ENCODE data around the gene KRTDAP.
"Not testable (repeated sequence)": the region's sequence is repeated elsewhere in the genome, so short reads cannot be mapped to it uniquely, and the experiment has no call there.

The KRTDAP gene

GRCh38 chr19:35483089-35483488, 7.2 kb downstream of the KRTDAP start:
- DNase-seq, result no peak

DNA sequence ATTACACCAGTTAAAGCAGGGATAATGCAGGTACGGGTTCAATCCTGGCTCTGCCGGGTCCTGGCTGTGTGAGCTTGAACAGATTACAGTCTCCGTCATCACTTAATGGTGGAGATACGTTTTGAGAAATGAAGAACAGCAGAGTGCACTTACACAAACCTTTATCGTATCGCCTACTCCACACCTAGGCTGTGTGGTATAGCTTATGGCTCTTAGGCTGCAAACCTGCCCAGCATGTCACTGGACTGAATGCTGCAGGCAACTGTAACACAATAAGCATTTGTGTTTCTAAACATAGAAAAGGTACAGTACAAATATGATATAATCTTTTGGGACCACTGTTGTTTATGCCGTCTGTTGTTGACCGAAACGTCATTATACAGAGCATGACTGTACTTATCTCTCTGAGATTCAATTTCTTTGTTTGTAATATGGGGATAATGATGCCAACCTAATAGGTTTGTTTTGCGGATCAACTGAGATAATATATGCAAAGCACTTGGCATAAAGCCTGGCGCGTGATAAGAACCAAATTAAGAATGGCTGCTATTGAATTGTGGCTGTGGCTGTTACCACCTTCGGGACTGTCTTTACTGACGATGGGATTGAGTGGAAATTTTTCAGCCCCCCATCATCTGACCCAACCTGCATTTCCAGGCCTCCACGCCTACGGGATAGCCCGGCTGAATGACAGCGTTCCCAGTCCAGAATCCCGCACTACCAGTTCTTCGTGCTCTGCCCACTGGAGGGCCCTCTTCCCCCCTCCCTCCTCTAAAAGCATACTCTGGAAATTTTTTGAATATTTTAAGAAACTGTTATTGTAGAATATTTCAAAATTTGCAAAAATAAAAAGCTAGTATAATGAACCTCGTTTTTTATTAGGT, 11.2 kb downstream of the KRTDAP start:
- no peak for DNase-seq

DNA sequence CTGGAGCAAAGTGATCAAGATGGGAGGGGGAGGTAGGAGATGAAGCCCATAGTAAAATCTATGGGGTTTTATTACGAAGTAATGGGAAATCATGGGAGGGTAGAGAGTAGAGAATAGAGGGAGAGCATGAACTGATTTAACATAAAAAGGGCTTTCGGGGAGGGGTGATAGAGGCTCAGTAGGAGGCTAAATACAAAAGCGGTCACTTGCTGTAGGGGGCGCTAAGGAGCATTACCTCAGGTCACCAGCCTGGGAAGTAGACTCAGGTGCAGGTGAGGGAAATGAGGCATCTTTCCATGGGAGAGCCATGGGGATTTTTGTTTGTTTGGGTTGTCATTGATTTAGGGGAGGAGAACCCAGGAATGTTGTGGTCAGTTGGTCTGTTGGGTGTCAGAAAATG, 14.1 kb downstream of the KRTDAP start:
- no peak for DNase-seq

- DNase-seq, result not testable (repeated sequence)
Measured at GRCh38 chr19:35474594-35474993, 15.7 kb downstream of the KRTDAP start.

DNA sequence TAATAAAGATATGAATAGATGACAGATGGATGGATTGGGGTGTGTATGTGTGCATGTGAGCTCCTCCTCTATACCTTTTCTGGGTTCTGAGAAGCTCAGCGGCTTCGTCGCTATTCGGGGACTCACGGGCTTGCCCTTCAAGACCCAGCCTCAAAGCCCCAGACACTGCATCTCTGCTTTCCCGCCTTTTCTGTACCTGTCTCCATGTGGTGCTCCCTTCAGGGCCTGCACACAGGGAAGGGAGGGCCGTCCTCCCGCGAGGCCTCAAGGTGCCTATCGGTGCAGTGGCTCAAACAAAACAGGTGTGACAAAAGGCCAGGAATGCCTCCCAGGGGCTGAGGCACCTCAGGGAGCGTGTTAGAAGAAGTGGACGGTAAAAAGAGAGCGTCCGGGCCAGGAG, 16.2 kb downstream of the KRTDAP start:
- DNase-seq, result no peak

- no peak for DNase-seq
Measured at GRCh38 chr19:35471946-35472345, 18.3 kb downstream of the KRTDAP start.

DNA sequence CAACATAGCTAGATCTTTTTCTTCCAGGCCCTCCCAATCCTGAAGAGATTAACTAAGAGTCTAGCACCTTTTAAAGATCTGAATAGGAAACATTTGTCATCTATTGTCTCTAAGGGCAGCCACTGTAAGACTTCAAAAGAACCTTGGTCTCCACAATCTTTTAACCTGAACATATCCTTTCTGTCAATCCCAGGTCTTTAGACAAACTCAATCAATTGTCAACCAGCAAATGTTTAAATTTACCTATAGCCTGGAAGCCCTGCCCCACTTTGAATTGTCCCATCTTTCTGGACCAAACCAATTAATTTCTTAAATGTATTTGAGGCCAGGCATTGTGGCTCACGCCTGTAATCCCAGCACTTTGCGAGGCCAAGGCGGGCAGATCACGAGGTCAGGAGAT, 19.2 kb downstream of the KRTDAP start:
- not testable (repeated sequence) for DNase-seq

DNA sequence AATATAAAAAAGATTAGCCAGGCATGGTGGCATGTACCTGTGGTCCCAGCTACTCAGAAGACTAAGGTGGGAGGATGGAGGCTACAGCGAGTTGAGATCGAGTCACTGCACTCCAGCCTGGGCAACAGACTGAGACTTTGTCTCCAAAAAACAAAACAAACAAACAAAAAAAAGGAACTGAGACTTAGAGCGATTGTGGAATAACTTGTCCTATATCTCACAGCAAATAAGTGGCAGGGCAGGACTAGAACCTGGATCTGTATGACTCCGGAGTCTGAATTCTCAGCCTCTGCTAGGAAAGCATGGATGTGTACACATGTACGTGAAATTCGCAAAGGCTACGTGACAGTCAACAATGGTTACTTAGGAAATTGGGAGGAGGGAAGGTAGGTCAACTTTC, 20.1 kb downstream of the KRTDAP start:
- DNase-seq, result no peak

- DNase-seq, result peak; percentile 9
Measured at GRCh38 chr19:35468637-35469036, 21.6 kb downstream of the KRTDAP start.

DNA sequence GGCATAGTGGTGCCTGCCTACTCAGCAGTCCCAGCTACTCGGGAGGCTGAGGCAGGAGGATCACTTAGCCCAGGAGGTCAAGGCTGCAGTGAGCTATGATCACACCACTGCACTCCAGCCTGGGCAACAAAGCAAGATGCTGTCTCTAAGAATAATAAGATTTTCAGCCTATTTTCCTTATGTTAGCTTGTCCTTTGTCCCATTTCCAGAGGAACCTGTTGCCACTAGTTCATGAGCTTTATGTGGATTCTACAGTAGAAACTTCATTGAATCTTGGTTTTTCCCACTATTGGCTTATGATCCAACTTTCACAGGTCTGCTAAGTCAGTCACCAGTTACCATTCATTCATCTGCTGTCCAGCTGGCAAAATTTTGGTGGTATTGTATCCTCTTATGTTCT, 24.0 kb downstream of the KRTDAP start:
- DNase-seq, result no peak

- not testable (repeated sequence) for DNase-seq
Measured at GRCh38 chr19:35462956-35463355, 27.3 kb downstream of the KRTDAP start.

- peak; percentile 7 for DNase-seq
Measured at GRCh38 chr19:35462476-35462953, 27.7 kb downstream of the KRTDAP start.

- DNase-seq, result not testable (repeated sequence)
Measured at GRCh38 chr19:35461788-35462187, 28.5 kb downstream of the KRTDAP start.

DNA sequence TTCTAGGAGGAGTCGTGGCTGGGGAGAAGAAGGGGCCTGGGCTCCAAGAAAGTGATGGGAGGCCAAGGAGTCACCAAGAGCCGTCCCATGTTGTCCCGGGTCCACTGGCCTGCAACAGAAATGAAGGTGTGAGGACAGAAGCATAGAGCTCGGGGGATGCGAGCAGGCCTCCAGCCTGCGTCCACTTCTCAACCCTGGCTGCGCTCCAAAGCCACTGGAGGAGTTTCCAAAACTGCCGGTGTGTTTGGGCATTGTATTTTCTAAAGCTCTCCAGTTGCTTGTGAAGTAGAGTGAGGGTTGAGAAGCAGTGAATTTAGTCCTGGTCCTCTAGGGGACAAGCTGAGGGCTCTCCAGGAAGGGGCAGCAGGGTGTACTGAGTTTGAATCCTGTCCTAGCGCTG, 29.2 kb downstream of the KRTDAP start:
- DNase-seq, result no peak

DNA sequence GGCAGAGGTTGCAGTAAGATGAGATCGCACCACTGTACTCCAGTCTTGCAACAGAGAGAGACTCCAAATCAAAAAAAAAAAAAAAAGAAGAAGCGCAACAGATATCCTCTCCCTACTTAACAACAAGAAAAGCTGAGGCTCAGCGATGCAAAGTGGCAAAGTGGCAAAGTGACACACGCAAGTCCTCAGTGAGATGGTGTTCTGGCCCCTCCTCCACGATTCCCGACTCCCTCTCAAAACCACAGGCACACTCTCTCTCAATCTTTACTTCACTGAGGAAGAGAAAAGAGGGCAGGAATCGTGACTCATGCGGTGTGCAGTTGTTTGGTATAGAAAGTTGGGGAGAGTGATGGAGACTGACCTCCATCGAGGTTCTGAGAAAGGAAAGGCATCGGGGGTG, 29.7 kb downstream of the KRTDAP start:
- DNase-seq, result peak; percentile 8

- DNase-seq, result no peak
Measured at GRCh38 chr19:35459414-35460082, 30.7 kb downstream of the KRTDAP start.

- no peak for DNase-seq
Measured at GRCh38 chr19:35458731-35459391, 31.4 kb downstream of the KRTDAP start.

DNA sequence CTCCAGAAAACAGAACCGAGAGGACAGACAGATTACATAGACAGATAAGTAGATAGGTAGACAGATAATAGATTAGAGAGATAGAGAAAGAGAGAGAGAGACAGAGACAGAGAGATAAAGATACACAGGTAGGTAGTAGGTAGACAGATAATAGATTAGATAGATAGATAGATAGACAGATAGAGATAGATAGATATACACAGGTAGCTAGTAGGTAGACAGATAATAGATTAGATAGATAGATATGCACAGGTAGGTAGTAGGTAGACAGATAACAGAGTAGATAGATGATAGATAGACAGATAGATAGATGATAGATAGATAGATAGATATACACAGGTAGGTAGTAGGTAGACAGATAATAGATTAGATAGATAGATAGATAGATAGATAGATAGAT, 32.1 kb downstream of the KRTDAP start:
- DNase-seq, result no peak

DNA sequence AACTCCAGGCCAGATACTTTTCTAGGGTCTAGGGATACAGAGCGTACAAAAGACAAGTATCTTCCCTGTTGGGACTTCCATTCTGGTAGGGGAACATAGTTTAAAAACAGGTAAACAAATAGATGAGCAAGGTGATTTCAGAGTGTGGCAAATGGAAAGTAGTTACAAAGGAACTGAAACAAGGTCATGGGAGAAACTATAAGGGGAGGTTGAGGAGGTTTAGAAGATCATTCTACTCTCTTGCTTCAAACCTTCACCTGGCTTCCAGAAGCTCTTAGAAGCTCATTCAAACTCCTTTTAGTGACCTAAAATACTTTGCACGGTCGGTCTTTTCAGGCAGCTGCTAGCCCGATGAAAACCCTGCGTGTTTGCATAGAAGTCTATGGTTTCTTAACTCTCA, 33.1 kb downstream of the KRTDAP start:
- no peak for DNase-seq

GRCh38 chr19:35455616-35456201, 34.6 kb downstream of the KRTDAP start:
- DNase-seq, result no peak

DNA sequence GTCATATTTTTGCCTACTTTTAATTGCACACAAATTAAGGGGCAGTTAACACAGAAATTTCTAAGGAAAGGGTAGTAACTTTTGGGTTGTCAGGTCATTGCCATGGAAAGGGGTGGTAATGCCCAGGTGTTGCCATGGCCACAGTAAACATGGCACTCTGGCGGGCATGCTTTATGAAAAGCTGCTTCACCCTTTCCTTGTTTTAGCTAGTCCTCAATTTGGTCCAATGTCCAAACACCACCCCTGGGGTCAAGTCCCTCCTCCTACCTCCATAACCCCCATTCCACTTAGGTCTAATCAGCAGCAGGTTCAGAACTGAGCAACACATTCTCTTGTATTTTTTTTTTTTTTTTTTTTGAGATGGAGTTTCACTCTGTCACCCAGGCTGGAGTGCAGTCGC, 35.6 kb downstream of the KRTDAP start:
- no peak for DNase-seq

DNA sequence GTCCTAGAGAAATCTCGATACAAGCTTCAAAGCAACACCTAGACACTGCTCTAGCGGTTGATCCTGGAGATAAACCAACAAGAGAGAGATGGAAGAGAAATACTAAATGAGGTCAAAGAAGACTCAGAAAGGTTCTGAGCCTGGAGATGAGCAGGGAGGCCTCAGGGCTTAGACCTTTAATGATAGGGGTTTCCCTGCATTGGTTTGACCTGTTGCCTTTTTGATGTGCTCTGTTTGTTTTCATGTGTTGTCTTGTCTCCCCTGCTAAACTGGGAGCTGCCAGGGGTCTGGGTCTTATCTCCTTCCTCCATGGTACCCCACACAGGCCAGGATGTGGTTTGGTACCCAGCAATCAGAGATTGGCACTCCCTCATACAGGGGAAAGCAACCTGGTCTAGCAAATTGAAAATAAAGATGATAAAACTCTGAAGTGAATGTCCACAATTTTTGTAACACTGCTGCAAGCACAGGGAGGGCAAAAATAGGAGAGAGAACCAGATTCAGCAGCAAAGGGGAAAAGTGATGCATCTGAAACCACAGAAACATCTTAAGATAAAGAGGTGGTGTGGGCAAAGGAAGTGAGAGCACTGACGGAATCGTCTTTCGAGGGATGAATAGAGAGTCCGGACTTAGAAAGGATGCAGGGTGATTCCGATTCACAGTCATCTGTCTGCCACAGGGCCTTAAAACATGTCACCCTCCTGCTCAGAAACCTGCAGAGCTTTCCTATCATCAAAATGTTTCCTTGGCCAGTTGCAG, 38.7 kb downstream of the KRTDAP start:
- no peak for DNase-seq
